Skeletal muscle cell (primary cell): ENCODE results near the gene PNPLA2.

Experiments used
- DNase-seq: peaks from one replicate; pipeline ENCODE4 v3.0.0-alpha.2; 2010; ENCODE audit warnings: low read depth
- H3K4me3 ChIP-seq: 2 replicates; pipeline ENCODE4 v1.5.1; 2011; ENCODE audit warnings: low read depth, mild to moderate bottlenecking, control low read depth, low read length, moderate library complexity

Gene PNPLA2

GRCh38 chr11:818396-819128 is at the start of gene PNPLA2:
Gene PNPLA2 (plus strand): TSS chr11:818914. CDS start chr11:819719, 805 bp downstream.
- no peak for DNase-seq
- H3K4me3 ChIP-seq = peak within 1 kb of the TSS; percentile 75

- H3K4me3 ChIP-seq = no peak overlapping the region
- no peak for DNase-seq
Measured at GRCh38 chr11:769887-770641, 48.6 kb upstream of the PNPLA2 start.

- DNase-seq = no peak
Measured at GRCh38 chr11:770642-771616, 47.8 kb upstream of the PNPLA2 start.

GRCh38 chr11:771617-772204 is 47.0 kb upstream of the PNPLA2 start:
- no peak for DNase-seq
- no peak overlapping the region for H3K4me3 ChIP-seq

More at GRCh38 chr11:770642-771616, 47.8 kb upstream of the PNPLA2 start:
- H3K4me3 ChIP-seq = no peak overlapping the region

GRCh38 chr11:772429-773390 is 46.0 kb upstream of the PNPLA2 start:
- no peak overlapping the region for H3K4me3 ChIP-seq
- no peak for DNase-seq

- H3K4me3 ChIP-seq = no peak overlapping the region
- DNase-seq = no peak
Measured at GRCh38 chr11:773425-773824, 45.3 kb upstream of the PNPLA2 start.

GRCh38 chr11:773830-774229 is 44.9 kb upstream of the PNPLA2 start:
- no peak overlapping the region for H3K4me3 ChIP-seq
- no peak for DNase-seq

- DNase-seq = no peak
- H3K4me3 ChIP-seq = no peak overlapping the region
Measured at GRCh38 chr11:774873-775592, 43.7 kb upstream of the PNPLA2 start.

GRCh38 chr11:776263-776560 is 42.5 kb upstream of the PNPLA2 start:
- DNase-seq = no peak
- peak overlapping the region; percentile 92 for H3K4me3 ChIP-seq

GRCh38 chr11:776561-777287 is 42.0 kb upstream of the PNPLA2 start:
- no peak for DNase-seq
- peak overlapping the region; percentile 92 for H3K4me3 ChIP-seq

- peak; percentile 36 for DNase-seq
- H3K4me3 ChIP-seq = peak within 1 kb of the TSS; percentile 92
Measured at GRCh38 chr11:777288-778255, 41.1 kb upstream of the PNPLA2 start, which contains the start of gene GATD1. Gene GATD1 (minus strand): TSS chr11:777487. CDS start chr11:777462, 25 bp downstream.

- H3K4me3 ChIP-seq = no peak overlapping the region
- DNase-seq = no peak
Measured at GRCh38 chr11:778976-779954, 39.4 kb upstream of the PNPLA2 start.

GRCh38 chr11:779955-780532 is 38.7 kb upstream of the PNPLA2 start:
- DNase-seq = no peak
- no peak overlapping the region for H3K4me3 ChIP-seq

- no peak overlapping the region for H3K4me3 ChIP-seq
- no peak for DNase-seq
Measured at GRCh38 chr11:782264-783174, 36.2 kb upstream of the PNPLA2 start.
